ENCODE measurements around the gene COX6A1.
"Not testable (repeated sequence)": the region's sequence is repeated elsewhere in the genome, so short reads cannot be mapped to it uniquely, and the experiment has no call there.

The COX6A1 gene

GRCh38 chr12:120428597-120429229 is 9.2 kb upstream of the COX6A1 start:
- no peak for DNase-seq

GRCh38 chr12:120429368-120429767 is 8.5 kb upstream of the COX6A1 start:
- no peak for DNase-seq

- no peak for DNase-seq
Measured at GRCh38 chr12:120432772-120433525, 5.0 kb upstream of the COX6A1 start.

GRCh38 chr12:120438495-120439198 is 734 bp downstream of the COX6A1 start:
- DNase-seq: no peak

- peak; percentile 57 for DNase-seq
Measured at GRCh38 chr12:120439646-120440247, 1.8 kb downstream of the COX6A1 start.

- DNase-seq: no peak
Measured at GRCh38 chr12:120444676-120445075, 6.8 kb downstream of the COX6A1 start.

GRCh38 chr12:120445911-120446843 is 8.3 kb downstream of the COX6A1 start, which contains the start of the genes GATC and TRIAP1:
TSS of gene GATC (plus strand) at chr12:120446444. CDS start at chr12:120446481, 37 bp downstream.
TSS of gene TRIAP1 (minus strand) at chr12:120446384. CDS start at chr12:120446372, 12 bp downstream.
- DNase-seq: peak; percentile 95

GRCh38 chr12:120446844-120447178 is 8.9 kb downstream of the COX6A1 start:
- DNase-seq: not testable (repeated sequence)

- DNase-seq: no peak
Measured at GRCh38 chr12:120447992-120448391, 10.1 kb downstream of the COX6A1 start.

- not testable (repeated sequence) for DNase-seq
Measured at GRCh38 chr12:120452524-120452923, 14.6 kb downstream of the COX6A1 start.

GRCh38 chr12:120453060-120453750 is 15.3 kb downstream of the COX6A1 start:
- no peak for DNase-seq

GRCh38 chr12:120453977-120454376 is 16.1 kb downstream of the COX6A1 start:
- no peak for DNase-seq

- DNase-seq: no peak
Measured at GRCh38 chr12:120455302-120455701, 17.4 kb downstream of the COX6A1 start.

GRCh38 chr12:120457133-120457532 is 19.2 kb downstream of the COX6A1 start:
- DNase-seq: no peak

GRCh38 chr12:120460157-120460556 is 22.2 kb downstream of the COX6A1 start:
- no peak for DNase-seq

GRCh38 chr12:120462099-120462640 is 24.3 kb downstream of the COX6A1 start:
- no peak for DNase-seq

- DNase-seq: no peak
Measured at GRCh38 chr12:120463712-120464111, 25.8 kb downstream of the COX6A1 start.

GRCh38 chr12:120465756-120466155 is 27.8 kb downstream of the COX6A1 start:
- DNase-seq: no peak

GRCh38 chr12:120466560-120467315 is 28.8 kb downstream of the COX6A1 start:
- DNase-seq: no peak

- no peak for DNase-seq
Measured at GRCh38 chr12:120467439-120467838, 29.5 kb downstream of the COX6A1 start.
